CD8-positive, alpha-beta memory T cell (primary cell): ENCODE data around the gene RAP1GAP2. TPM values are rescaled to one million over a fixed set of nuclear protein-coding genes. Genes with fewer than 3 reads are reported as not detected.
A peak's percentile ranks its signal among the peaks of the same experiment; 100 is the strongest.
"Not testable (repeated sequence)": the region's sequence is repeated elsewhere in the genome, so short reads cannot be mapped to it uniquely, and the experiment has no call there.

Experiments used
- CTCF ChIA-PET: fragments of 350-600 bp; sonication (Branson Sonifier 250); formaldehyde crosslinking; loops from one replicate; lab custom pipeline; 2021; ENCODE audit warnings: antibody characterized with exemption; lab: Charles Lee
- POLR2A ChIA-PET: fragments of 350-600 bp; sonication (Branson Sonifier 250); formaldehyde crosslinking; loops from one replicate; lab custom pipeline; 2021; ENCODE audit warnings: antibody characterized with exemption; lab: Charles Lee
- DNase-seq, 5 donors: peaks; one replicate each; pipeline versions ENCODE4 v3.0.0 to v3.0.0-alpha.2; 2020 to 2022; ENCODE audit warnings: mixed read lengths in 1 of 5
- H3K27ac ChIP-seq: one replicate; pipeline ENCODE4 v1.7.0; 2013; ENCODE audit warnings: low read depth, mild to moderate bottlenecking, low read length, moderate library complexity
- H3K27me3 ChIP-seq: 2 replicates; pipeline ENCODE4 v1.7.0; 2013; ENCODE audit warnings: low read length, mild to moderate bottlenecking; ENCODE audit not compliant: insufficient read depth, poor library complexity, severe bottlenecking
- H3K36me3 ChIP-seq: 2 replicates; pipeline ENCODE4 v1.7.0; 2013; ENCODE audit warnings: mild to moderate bottlenecking, low read length, moderate library complexity; ENCODE audit not compliant: insufficient read depth
- H3K4me1 ChIP-seq: 2 replicates; pipeline ENCODE4 v1.7.0; 2013; ENCODE audit warnings: mild to moderate bottlenecking, low read length, moderate library complexity; ENCODE audit not compliant: insufficient read depth
- H3K4me3 ChIP-seq: 2 replicates; pipeline ENCODE4 v1.7.0; 2013; ENCODE audit warnings: mild to moderate bottlenecking, low read length
- H3K9me3 ChIP-seq: 2 replicates; pipeline ENCODE4 v1.7.0; 2013; ENCODE audit warnings: mild to moderate bottlenecking, low read length
- H3K27ac Mint-ChIP-seq, 8 donors: one replicate each; pipeline ENCODE4 v1.8.0; 2020 to 2021; ENCODE audit warnings: mixed read lengths in 8 of 8, mild to moderate bottlenecking in 6 of 8, inconsistent platforms in 3 of 8, moderate library complexity in 3 of 8
- H3K27me3 Mint-ChIP-seq, 2 donors: one replicate each; pipeline ENCODE4 v1.8.0; 2020 to 2021; ENCODE audit warnings: mixed read lengths in 2 of 2, mild to moderate bottlenecking in 1 of 2, moderate library complexity in 1 of 2
- H3K36me3 Mint-ChIP-seq, 3 donors: one replicate each; pipeline ENCODE4 v1.8.0; 2020 to 2021; ENCODE audit warnings: mixed read lengths in 3 of 3, inconsistent platforms in 1 of 3, mild to moderate bottlenecking in 1 of 3
- H3K4me1 Mint-ChIP-seq, 3 donors: one replicate each; pipeline ENCODE4 v1.8.0; 2020 to 2021; ENCODE audit warnings: mixed read lengths in 3 of 3, inconsistent platforms in 1 of 3, mild to moderate bottlenecking in 1 of 3
- H3K4me3 Mint-ChIP-seq, 7 donors: one replicate each; pipeline ENCODE4 v1.8.0; 2020 to 2021; ENCODE audit warnings: mixed read lengths in 7 of 7, mild to moderate bottlenecking in 6 of 7, moderate library complexity in 4 of 7, inconsistent platforms in 2 of 7
- H3K9me3 Mint-ChIP-seq, 5 donors: one replicate each; pipeline ENCODE4 v1.8.0; 2020 to 2022; ENCODE audit warnings: mixed read lengths in 5 of 5, mild to moderate bottlenecking in 3 of 5, moderate library complexity in 2 of 5, inconsistent platforms in 1 of 5
- polyA plus RNA-seq: library from polyadenylated mRNA; unstranded; fragments of 300-500 nt; fragmentation: Illumina TruSeq; gene quantifications from one replicate; pipeline ENCODE4 v1.2.3, GENCODE V29; 2021
- total RNA-seq, 2 experiments: library from RNA; stranded (reverse); gene quantifications; one replicate each; pipeline ENCODE4 v1.2.3, GENCODE V29; 2021

RAP1GAP2 gene
- total and polyA plus RNA-seq, 3 experiments from 2014 or later = 1.2 to 6.3 (median 1.4) TPM

DNA sequence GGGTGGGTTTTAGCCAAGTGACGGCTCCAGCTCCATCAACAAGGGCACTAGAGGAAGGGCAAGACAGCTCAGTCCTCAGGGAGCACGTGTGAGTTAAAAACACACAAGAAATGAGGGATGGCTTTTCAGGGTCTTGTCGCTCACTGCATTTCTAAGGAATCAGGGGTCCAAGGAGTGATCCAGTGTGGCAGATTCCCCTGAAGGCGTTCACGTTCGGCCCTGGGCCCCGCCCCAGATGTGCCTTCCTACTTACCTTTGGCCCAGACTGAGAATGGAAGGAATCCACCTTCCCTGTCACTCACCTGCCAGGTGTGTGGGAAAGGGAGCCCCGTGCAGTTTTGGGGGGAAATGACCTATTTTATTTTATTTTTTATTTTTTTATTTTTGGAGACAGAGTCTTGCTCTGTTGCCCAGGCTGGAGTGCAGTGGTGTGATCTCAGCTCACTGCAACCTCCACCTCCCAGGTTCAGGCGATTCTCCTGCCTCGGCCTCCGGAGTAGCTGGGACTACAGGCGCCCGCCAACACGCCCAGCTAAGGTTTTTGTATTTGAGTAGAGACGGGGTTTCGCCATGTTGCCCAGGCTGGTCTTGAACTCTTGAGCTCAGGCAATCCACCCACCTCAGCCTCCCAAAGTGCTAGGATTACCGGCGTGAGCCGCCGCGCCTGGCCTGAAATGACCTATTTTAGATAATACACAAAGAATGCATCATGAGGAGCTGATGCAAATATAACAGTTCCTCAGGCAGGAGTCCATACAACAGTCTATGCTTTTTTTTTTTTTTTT is 195.3 kb downstream of the RAP1GAP2 start:
- H3K4me3 ChIP-seq, H3K27me3 ChIP-seq, H3K27ac ChIP-seq, H3K4me3 Mint-ChIP-seq, H3K4me1 Mint-ChIP-seq, DNase-seq, H3K27me3 Mint-ChIP-seq, CTCF ChIA-PET, H3K9me3 Mint-ChIP-seq, H3K4me1 ChIP-seq, POLR2A ChIA-PET, H3K9me3 ChIP-seq: not testable (repeated sequence)
- Mint-ChIP-seq H3K36me3 (peaks cover 14 to 72% (median 18%) of the 10 kb centered on the region in 3 donors), H3K27ac (peak overlapping the region in 1 of 8 donors; percentile 21)
- H3K36me3 ChIP-seq = peaks cover 12% of the 10 kb centered on the region

DNA sequence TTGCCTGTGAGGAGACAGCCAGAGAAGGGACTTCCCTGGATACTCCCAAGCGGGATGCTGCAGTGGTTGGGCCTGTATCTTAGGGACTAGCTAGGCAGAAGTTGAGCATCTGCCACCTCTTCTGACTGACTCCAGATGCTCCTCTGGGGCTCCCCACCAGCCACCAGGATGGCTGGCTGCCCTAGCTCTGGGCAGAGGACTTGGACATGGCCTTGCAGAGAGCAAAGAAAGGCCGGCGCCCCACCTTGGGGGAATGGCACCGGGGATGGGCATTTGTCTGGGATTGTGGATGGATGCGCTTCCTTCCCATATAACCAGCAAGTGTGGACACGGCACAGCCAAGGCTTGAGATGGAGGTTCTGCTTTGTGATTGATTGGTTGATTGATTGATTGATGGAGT is 198.2 kb downstream of the RAP1GAP2 start:
- H3K4me1 ChIP-seq = no peaks in the 10 kb centered on the region
- no peak overlapping the region for H3K4me3 ChIP-seq
- Mint-ChIP-seq H3K9me3 (no peaks in the 10 kb centered on the region), H3K27me3 (no peaks in the 10 kb centered on the region), H3K4me3 (no peak overlapping the region), H3K4me1 (peaks cover 0 to 4% (median 0%) of the 10 kb centered on the region in 3 donors), H3K36me3 (peaks cover 15 to 82% (median 17%) of the 10 kb centered on the region in 3 donors), H3K27ac (peak overlapping the region in 1 of 8 donors; percentile 38)
- no peaks in the 10 kb centered on the region for H3K9me3 ChIP-seq
- peaks cover 21% of the 10 kb centered on the region for H3K36me3 ChIP-seq
- H3K27me3 ChIP-seq = no peaks in the 10 kb centered on the region
- H3K27ac ChIP-seq = no peak overlapping the region
- ChIA-PET POLR2A (no interaction called here), CTCF (interaction anchor here (1.0 to 2.0 kb wide), 2 partner anchors 15 to 145 kb away, joined by 3 to 5 read pairs; no protein-coding TSS in a partner anchor)
- DNase-seq = no peak

DNA sequence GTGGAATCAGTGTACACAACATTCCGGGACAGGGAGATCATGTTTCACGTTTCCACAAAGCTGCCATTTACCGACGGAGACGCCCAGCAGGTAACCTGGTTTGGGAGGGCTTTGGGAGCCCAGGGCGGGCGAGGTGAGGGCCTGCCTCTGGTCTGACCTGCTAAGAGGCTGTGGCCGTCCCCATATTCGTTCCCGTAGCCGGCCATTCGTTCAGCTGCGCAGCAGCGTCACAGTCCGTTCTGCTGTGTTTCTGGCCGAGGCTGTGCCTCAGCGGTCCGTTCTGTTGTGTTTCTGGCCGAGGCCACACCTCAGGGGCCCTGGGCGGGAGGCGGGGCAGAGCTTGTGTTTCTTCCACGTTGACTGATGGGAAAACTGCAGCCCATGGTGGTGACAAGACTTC is 199.1 kb downstream of the RAP1GAP2 start:
- CTCF ChIA-PET = interaction anchor here (1.0 to 2.0 kb wide), 2 partner anchors 15 to 146 kb away, joined by 3 to 5 read pairs; no protein-coding TSS in a partner anchor
- H3K4me3 ChIP-seq = no peak overlapping the region
- Mint-ChIP-seq H3K27ac (peak overlapping the region in 2 of 8 donors; percentile 36 to 43), H3K9me3 (no peaks in the 10 kb centered on the region), H3K4me1 (peaks cover 0 to 4% (median 0%) of the 10 kb centered on the region in 3 donors), H3K36me3 (peaks cover 6 to 77% (median 12%) of the 10 kb centered on the region in 3 donors), H3K27me3 (no peaks in the 10 kb centered on the region), H3K4me3 (no peak overlapping the region)
- peaks cover 23% of the 10 kb centered on the region for H3K36me3 ChIP-seq
- DNase-seq = no peak
- POLR2A ChIA-PET = no interaction called here
- no peaks in the 10 kb centered on the region for H3K4me1 ChIP-seq
- H3K27me3 ChIP-seq = no peaks in the 10 kb centered on the region
- H3K9me3 ChIP-seq = no peaks in the 10 kb centered on the region
- H3K27ac ChIP-seq = no peak overlapping the region

DNA sequence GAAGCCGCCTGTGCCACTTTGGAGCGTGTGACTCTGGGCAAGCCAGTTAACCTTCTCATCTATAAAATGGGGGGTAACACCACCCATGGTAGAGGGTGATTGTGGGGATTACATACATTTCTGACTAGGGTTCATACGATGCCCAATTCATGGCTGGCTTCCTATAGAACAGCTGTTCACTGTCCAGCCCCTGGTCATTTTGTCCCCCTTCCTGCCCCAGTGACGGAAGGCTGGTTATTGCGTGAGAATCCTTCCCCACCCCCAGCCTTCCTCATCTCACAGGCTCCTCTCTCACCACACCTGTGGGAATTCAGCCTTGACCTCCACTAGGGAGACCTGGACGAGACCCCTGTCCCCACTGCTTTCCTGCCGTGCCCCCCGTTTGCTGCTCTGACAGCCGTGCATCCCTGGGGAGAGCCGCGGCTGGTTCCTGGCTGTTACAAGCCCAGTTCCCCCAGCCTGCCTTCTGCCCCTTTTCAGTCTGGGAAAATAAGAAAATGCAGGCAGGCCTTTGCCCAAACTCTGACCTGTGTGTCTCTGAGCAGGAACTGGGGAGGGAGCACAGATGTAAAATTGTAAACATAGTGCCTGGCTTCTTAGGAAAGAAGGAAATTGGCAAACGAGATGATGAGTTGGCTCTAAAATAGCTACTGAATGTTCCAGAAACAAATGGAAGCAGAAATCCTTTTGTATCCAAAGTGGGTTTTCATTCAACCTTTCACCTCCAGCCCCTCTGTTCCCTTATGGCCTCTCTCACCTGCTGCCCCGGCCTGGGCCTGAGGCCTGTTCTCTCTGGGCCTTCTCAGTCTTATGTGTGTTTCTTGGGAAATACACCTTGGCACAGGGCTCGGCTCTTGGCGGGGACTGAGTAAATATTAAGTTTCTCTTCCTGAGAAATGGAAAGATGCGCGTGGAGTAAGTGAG is 199.9 kb downstream of the RAP1GAP2 start:
- H3K36me3 ChIP-seq = peaks cover 22% of the 10 kb centered on the region

DNA sequence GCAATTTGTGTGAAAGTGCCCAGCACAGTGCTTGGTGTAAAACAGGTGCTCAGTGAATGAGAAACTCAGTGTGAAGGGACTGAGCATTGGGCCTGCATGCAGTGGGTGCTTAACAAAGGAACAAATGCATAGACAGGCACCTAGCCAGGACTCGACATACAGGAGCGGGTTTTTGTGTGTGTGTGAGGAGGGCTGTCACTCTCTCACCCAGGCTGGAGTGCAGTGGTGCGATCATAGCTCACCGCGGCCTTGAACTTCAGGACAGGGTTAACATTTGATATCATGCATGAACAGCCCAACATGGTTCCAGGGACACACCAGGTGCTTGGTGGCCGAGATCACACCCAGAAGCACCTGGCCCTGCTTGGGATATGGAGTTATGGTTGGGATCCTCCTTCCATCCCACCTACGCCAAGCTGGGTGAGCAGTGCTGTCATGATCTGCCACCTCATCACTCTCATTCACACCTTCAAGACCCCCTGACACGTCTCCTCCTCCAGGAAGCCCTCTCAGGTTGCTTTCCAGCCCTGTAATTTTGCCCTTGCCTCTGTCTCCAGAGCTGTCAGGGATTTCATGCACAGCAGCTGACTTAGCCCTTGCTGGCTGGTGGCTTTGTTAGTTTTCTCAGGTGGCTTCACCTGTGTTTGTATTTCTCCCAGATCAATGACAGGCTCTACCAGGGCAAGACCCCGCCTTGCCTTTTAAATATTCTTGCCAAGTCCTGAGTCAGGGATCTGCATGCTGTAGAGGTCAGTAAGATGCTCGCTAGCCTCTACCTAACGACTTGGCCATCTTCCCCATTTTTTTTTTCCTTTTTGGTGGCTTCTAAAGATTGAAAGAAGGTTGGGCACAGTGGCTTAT is 200.8 kb downstream of the RAP1GAP2 start:
- Mint-ChIP-seq H3K27me3 (no peaks in the 10 kb centered on the region), H3K9me3 (no peaks in the 10 kb centered on the region), H3K4me3 (no peak overlapping the region), H3K27ac (peak overlapping the region in 1 of 8 donors; percentile 10), H3K36me3 (peaks cover 4 to 72% (median 12%) of the 10 kb centered on the region in 3 donors), H3K4me1 (peaks cover 0 to 4% (median 1%) of the 10 kb centered on the region in 3 donors)
- DNase-seq = no peak
- Histone ChIP-seq H3K4me1 (no peaks in the 10 kb centered on the region), H3K27ac (no peak overlapping the region), H3K36me3 (peaks cover 19% of the 10 kb centered on the region), H3K4me3 (no peak overlapping the region), H3K9me3 (no peaks in the 10 kb centered on the region), H3K27me3 (no peaks in the 10 kb centered on the region)
- CTCF ChIA-PET = no interaction called here
- POLR2A ChIA-PET = no interaction called here

More for the DNA sequence above, 199.9 kb downstream of the RAP1GAP2 start:
- Histone ChIP-seq H3K27me3 (no peaks in the 10 kb centered on the region), H3K27ac (no peak overlapping the region), H3K4me1 (no peaks in the 10 kb centered on the region), H3K4me3 (no peak overlapping the region), H3K9me3 (no peaks in the 10 kb centered on the region)
- CTCF ChIA-PET = no interaction called here
- POLR2A ChIA-PET = no interaction called here
- Mint-ChIP-seq H3K4me3 (no peak overlapping the region), H3K27ac (peak overlapping the region in 2 of 8 donors; percentile 10 to 36), H3K9me3 (no peaks in the 10 kb centered on the region), H3K4me1 (peaks cover 0 to 4% (median 0%) of the 10 kb centered on the region in 3 donors), H3K36me3 (peaks cover 4 to 72% (median 12%) of the 10 kb centered on the region in 3 donors), H3K27me3 (no peaks in the 10 kb centered on the region)
- no peak for DNase-seq

DNA sequence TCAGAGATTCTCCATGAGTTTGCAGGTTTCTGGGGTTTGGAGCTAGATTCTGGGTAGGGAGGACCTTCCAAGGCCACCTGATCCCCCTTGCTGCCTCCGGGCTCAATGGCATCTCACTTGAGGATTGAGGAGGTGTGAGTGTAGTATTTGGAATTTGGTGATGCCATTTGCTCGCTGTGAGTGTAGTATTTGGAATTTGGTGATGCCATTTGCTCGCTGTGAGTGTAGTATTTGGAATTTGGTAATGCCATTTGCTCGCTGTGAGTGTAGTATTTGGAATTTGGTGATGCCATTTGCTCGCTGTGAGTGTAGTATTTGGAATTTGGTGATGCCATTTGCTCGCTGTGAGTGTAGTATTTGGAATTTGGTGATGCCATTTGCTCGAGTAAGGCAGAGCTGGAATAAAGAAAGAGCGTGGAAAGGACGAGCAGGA is 202.2 kb downstream of the RAP1GAP2 start:
- H3K9me3 ChIP-seq, H3K27me3 Mint-ChIP-seq, CTCF ChIA-PET, H3K27me3 ChIP-seq, H3K4me3 ChIP-seq, H3K4me3 Mint-ChIP-seq, DNase-seq, H3K4me1 ChIP-seq, POLR2A ChIA-PET, H3K9me3 Mint-ChIP-seq, H3K27ac ChIP-seq: not testable (repeated sequence)
- peaks cover 3 to 16% (median 10%) of the 10 kb centered on the region in 3 donors for H3K4me1 Mint-ChIP-seq
- H3K36me3 Mint-ChIP-seq = peaks cover 4 to 70% (median 12%) of the 10 kb centered on the region in 3 donors
- H3K27ac Mint-ChIP-seq = peak overlapping the region in 1 of 8 donors; percentile 25
- peaks cover 16% of the 10 kb centered on the region for H3K36me3 ChIP-seq

DNA sequence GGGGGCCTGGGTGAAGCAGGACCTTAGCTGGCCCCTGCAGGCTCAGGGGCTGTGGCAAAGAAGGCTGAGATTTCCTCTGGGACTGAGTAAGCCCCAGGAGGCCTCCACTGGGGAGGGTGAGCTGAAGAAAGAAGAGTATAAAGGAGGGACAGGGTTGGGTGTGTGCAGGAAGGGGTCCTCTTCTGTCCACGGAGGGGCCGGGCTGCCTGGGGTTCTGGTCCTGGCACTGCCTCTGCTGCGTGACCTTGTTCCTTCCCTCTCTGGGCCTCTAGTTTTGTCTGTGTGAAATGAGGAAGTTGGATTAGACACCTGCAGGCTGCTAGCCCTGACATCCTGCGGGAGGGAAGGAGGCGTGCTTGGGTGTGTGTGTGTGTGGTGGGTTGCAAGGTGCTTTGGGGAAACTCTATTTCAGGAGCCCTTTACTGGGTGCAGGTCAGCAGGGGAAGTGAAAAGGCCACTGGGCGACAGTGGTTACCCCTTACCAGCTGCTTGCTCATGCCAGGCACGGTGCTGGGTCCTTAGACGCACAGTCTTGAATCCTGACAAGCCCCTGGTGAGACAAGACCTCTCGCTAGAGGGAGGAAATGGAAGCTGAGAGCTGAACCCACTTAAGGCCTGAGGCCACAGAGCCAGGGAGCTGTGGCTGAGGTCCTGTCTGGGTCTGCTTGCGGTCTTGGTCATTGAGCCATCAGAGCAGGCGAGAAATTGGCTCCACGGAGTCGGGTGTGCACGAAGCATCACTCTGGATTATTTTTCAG is 206.5 kb downstream of the RAP1GAP2 start:
- peaks cover 13 to 60% (median 14%) of the 10 kb centered on the region in 3 donors for H3K36me3 Mint-ChIP-seq
- no peaks in the 10 kb centered on the region for H3K27me3 Mint-ChIP-seq
- Histone ChIP-seq H3K36me3 (peaks cover 5% of the 10 kb centered on the region), H3K9me3 (no peaks in the 10 kb centered on the region), H3K27me3 (no peaks in the 10 kb centered on the region), H3K27ac (no peak overlapping the region), H3K4me1 (peaks cover 19% of the 10 kb centered on the region), H3K4me3 (no peak overlapping the region)
- H3K4me1 Mint-ChIP-seq = peaks cover 6 to 29% (median 10%) of the 10 kb centered on the region in 3 donors
- POLR2A ChIA-PET = no interaction called here
- DNase-seq = peak in 1 of 5 donors; percentile 16
- CTCF ChIA-PET = interaction anchor here (1.4 kb wide), 1 partner anchor 154 kb away, joined by 4 read pairs; no protein-coding TSS in a partner anchor
- no peaks in the 10 kb centered on the region for H3K9me3 Mint-ChIP-seq
- peak overlapping the region in 7 of 8 donors; percentile 6 to 86 (median 68) for H3K27ac Mint-ChIP-seq
- peak overlapping the region in 1 of 7 donors; percentile 50 for H3K4me3 Mint-ChIP-seq
